GM19238 (cell line): ENCODE results near the gene GRIK5.
"Not testable (repeated sequence)": the region's sequence is repeated elsewhere in the genome, so short reads cannot be mapped to it uniquely, and the experiment has no call there.

ENCODE experiments used
- DNase-seq: peaks from one replicate; pipeline ENCODE4 v3.0.0; 2011; ENCODE audit warnings: low spot score; ENCODE audit not compliant: insufficient read length

GRIK5 gene

DNA sequence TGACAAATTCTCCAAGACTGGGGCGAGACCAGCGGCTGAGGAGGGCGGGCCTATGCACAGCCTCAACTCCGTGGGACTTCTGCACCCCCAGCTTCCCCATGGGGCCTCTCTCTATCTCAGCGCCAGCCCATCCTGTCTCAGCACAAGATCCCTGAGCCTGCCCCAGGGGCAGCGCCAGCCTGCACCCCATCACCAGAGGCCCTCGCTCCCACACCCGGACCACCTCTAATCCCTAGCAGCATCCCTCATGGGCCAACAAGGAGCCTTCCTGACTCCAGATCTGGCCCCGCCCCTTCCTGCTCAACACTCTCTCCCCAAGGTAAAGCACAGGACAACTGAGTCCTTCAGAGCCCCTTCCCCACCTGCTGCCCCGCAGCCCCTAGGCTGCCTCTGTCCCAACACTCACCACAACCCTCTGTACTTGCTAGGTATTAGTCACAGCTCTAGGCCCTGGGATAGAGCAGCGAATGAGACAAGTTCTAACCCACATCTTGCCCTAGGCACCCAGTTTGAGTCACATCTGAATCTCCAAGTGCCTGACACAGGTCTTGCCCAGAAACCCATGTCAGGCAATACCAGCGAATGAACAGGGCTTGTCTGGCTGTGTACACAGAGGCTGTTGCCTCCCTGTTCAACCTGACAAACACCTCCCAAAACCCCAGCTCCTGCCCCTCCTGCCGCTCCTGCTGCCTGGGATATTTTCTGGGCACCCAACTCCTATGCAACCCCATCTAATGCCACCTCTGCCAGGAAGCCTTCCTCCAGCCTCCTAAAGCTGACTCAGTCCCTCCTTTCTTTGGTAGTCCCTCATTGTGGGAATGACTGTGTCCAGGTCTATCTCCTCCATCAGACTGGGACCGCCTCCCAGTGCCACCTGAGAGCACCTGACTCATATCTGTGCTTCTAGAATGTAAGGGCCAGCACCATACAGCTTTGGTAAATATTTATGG, 18.6 kb downstream of the GRIK5 start:
- no peak for DNase-seq

DNA sequence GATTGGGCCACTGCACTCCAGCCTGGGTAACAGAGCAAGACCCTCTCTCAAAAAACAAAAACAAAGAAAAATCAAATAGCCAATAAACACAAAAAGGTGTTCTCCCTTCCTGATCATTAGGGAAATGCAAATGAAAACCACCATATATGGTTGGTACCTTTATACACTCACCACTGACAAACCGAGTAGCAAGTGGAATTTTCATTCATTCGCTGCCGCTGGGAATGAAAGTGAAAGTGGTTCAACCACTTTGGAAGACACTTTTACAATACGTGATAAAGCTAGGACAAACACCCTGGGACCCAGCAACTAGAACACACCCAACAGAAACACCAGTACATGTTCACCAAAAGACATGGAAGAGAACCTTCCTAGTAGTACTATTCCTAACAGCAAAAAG, 21.0 kb downstream of the GRIK5 start:
- no peak for DNase-seq

- no peak for DNase-seq
Observed at GRCh38 chr19:42045575-42045974, 24.4 kb downstream of the GRIK5 start.

DNA sequence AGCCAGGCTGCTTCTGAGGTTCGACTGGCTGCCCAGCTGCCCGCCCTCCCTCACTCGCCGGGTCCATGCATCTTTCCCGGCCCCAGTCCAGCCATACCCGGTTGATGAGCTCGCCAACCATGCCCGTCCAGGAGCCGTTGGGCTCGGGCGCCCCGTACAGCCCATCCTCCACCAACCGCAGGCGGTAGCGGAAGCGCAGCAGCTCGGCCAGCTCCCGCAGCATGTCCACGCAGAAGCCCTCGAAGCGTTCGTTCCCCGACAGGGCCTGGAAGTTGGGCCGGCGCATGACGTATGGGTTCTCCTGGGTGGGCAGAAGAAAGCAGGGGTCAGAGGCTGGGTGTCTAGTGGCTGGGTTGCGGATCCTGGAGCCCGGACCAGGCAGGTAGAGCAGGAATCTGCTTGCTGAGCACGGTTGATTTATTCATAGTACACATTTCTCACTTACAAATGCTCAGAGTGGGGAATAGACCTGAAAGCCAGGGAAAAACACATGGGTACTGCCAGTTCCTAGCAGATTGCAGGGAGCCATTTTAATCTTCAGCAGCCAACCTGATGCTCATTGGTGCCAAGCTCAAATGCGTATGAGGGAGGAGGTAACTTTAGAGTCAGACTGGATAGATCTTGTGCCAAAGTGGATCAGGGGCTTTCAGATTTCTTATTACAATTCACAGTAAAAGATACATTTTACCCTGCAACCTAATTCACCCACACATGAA, 27.4 kb downstream of the GRIK5 start:
- DNase-seq, result no peak

- not testable (repeated sequence) for DNase-seq
Observed at GRCh38 chr19:42040491-42040890, 29.5 kb downstream of the GRIK5 start.

DNA sequence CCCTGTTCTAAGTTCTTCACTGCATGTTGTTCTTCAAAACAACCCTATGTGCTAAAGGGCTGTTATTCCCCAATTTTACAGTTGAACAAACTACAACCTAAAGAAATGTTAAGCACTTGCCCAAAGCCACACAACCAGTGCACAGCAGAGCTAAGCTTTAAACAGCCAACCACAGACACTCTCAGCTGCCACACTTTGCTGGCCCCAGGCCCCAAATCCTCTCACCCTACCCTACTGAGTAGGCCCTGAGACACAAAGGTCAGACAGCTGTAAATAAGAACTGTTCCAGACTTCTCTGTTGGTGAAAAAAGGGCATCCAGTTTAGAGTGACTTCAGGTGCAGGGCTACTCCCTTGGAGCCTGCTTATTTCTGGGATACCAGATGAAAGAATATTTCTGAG, 30.0 kb downstream of the GRIK5 start:
- no peak for DNase-seq

DNA sequence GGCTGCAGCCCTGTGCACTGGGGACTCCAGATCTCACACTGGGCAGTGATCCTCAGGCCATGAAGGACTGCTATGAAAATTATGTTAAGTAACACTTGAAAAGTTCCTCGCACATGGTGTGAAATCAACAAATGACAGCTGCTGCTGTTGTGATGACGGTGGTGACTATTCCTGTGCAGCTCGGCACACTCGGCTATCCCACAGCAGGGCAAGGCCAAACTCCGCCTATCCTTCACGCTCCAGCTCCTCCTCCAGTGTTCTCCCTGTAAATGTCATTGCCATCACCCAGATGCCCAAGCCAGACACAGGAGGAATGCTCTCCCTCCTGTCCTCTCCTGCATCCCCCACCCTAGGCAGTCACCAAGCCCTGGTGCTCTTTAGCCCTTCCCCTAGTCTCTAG, 31.3 kb downstream of the GRIK5 start:
- no peak for DNase-seq

GRCh38 chr19:42037649-42038048, 32.4 kb downstream of the GRIK5 start:
- DNase-seq, result no peak

DNA sequence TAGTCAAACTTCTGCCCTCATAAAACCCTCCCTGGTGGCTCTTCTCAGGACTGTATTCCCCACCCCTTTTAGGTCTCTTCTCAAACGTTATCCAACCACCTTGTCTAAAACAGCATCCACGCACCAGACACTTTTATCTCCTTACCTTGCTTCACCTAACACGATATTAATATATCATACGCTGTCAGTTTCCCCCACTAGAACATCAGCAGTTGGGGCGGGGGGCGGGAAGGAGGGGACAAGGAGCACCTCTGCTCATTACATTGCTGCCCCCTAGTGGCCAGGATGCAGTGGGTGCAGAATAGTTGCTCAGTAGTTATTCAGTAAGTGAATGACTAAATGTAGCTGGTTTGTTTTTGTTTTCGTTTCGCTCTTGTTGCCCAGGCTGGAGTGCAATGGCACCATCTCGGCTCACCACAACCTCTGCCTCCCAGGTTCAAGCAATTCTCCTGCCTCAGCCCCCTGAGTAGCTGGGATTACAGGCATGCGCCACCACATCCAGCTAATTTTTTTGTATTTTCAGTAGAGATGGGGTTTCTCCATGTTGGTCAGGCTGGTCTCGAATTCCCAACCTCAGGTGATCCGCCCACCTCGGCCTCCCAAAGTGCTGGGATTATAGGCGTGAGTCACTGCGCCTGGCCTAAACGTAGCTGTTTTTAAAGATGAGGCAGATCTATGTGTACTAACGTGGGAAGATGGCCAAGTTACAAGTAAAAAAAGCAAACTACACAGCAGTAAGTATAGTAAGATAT, 35.2 kb downstream of the GRIK5 start:
- peak; percentile 76 for DNase-seq

DNA sequence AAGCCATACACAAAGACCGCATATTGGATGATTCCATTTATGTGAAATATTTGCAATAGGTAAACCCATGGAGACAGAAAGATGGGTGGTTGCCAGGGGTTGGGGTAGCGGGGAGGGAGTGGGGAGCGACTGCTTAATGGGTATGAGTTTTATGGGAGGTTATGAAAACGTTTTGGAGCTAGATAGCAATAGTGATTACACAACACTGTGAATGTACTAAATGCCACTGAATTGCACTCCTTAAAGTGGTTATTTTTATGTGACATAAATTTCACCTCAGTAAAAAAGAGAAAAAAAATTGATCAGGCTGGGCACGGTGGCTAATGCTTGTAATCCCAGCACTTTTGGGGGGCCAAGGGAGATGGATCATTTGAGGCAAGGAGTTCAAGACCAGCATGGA, 36.6 kb downstream of the GRIK5 start:
- no peak for DNase-seq

GRCh38 chr19:42032431-42032830, 37.6 kb downstream of the GRIK5 start:
- DNase-seq, result no peak

DNA sequence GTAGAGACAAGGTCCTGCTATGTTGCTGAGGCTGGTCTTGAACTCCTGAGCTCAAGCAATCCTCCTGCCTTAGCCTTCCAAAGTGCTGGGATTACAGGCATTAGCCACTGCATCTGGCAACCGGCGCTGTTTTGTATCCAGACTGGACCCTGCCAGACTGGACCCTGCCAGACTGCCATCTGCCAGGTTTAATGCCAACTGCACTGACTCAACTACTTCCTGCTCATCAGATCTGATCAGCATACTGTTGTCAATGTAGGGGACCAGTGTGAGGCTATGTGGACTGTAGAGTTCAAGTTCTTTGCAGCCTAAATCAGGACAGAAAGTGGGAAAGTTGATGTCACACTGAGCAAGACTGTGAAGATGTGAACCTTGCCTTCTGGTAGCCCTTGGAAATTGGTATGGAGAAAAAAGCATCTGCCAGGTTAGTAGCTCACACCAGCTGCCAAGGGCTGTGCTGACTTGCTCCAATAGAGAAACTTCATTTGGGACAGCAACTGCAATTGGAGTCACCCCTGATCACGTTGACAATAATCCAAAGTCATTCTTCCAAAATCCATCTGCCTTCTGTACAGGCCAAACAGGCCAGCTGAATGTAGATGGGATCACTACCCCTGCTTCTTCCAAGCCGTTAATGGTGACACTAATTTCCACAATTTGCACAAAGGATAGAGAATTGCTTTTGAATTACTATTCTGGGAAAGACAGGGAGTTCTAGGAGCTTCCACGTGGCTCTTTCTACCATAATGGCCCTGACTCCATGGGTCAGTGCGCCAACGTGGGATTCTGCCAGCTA, 39.2 kb downstream of the GRIK5 start:
- no peak for DNase-seq

- DNase-seq, result no peak
Observed at GRCh38 chr19:42028304-42029216, 41.4 kb downstream of the GRIK5 start.

DNA sequence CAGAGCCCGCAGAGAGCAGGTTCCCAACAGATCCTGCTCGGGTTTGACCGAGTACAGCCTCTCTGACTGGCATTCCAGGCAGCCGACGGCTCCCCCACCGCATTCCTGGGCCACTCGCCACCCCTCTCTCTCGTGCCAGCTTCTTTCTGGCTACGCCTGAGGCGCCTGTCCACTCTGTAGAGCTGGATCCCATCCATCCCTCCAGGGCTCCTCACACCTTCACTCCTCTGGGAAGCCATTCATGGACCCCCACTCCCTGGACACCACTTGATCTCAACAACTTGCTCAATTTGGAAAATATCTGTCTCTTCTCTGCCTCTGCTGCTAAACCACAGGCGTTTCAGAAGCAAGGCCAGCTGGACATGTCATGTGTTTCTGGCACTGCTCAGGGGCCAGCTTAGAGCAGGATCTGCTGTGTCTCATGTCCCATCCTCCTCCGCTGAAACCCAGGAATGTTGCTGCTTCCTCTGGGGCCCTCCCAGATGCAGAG, 45.3 kb downstream of the GRIK5 start:
- no peak for DNase-seq

DNA sequence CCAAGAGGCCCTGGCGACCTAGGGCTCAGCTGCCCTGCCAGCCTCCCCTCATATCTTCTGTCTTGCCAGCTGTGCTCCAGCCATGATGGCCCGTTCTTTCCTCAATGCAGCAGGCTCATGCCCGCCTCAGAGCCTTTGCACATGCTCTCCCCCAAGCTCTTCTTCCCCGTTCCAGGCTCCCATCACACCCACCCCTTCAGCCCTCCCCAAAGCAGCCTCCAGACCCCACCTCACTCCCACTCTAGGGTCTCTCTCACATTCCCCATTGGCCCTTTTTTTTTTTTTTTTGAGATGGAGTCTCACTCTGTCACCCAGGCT, 46.1 kb downstream of the GRIK5 start:
- no peak for DNase-seq

DNA sequence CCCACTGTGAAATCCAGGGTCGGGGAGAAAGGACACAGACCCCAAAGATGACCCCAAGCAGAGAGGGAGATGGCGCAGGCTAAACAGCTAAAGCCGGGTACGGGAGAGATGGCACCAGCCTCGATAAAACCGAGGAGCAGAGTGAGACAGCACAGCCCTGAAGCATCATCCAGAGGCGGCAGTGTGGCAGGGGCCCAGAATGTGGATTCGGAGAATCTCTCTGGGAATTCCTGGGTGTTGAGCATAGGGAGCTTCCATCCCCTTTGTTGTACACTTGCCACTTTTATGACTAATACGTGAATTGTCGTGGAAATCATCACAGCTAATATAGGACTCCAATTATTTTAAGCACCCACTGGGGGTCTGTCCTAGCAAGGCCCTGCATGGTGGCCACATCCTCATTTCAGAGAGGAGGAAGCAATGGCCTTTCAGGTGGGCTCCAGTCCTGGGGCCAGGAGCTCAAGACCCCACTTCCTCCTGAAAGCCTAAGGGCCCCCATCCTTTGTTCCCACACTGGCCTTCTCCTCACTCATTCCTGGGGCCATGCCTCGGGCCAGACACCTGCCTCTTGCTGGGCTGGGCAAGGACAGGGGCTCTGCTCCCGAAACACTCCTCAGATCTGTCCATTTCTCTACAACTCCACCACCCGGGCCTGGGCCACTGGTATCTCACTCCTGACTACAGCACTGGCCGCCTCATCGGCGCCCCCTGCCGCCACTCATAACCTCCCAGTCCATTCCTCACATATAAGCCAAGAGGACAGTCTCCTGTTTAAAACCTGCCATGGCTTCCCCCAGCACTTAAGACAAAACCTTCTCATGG, 46.7 kb downstream of the GRIK5 start:
- no peak for DNase-seq

GRCh38 chr19:42022616-42023015, 47.4 kb downstream of the GRIK5 start:
- DNase-seq, result no peak

- no peak for DNase-seq
Observed at GRCh38 chr19:42021185-42021584, 48.8 kb downstream of the GRIK5 start.

- no peak for DNase-seq
Observed at GRCh38 chr19:42018503-42019193, 51.4 kb downstream of the GRIK5 start.
